C1 segment of cervical spinal cord (tissue), 14 donors: Measurements from ENCODE around the gene COA1.

Source experiments
- DNase-seq, 14 donors: peaks; one replicate each; lab custom pipeline; 2025; lab: John Stamatoyannopoulos, UW

COA1 gene

DNA sequence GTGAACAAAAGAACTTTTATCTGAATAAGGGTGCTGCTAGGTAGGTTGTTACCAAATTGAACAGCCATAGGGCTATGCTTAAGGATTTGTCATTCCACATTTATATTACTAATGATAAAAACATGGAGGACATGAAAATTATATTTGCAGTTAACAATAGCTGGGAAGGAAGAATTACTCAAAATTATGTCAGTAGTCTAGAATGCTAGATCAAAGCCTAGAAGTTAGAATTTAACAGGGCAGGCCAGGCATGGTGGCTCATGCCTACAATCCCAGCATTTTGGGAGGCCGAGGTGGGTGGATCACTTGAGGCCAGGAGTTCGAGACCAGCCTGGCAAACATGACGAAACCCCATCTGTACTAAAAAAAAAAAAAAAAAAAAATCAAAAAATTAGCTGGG, 137.0 kb downstream of the COA1 start:
- no peak for DNase-seq

GRCh38 chr7:43591558-43592180, 137.7 kb downstream of the COA1 start:
- DNase-seq: no peak

DNA sequence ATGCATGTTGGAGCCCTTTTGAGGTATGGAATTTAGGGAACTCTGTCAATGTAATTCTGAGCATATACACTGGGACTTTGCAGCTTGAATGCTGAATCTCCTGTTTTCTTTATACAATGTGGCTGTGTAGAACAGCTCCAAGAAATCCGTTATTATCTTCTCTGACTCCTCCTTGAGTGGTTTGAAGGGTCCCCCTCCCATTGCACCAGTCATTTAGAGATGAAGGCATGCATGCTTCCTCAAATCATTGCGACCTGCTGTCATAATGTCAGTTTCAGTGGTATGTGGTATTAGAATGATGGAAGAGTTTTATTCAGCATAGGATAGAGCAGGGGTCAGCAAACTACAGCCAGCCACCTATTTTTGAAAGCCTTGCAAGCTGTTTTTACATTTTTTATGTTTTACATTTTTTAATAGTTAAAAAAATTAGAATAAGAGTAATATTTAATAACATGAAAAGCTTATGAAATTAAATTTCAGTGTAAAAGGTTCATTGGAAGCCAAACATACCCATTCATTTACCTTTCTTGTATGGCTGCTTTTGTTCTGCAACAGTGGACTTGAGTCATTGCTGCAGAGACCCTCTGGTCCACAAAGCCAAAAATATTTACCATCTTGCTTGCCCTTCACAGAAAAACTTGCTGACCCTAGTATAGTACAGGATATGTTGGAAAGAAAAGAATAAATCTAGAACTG, 138.3 kb downstream of the COA1 start:
- no peak for DNase-seq

GRCh38 chr7:43589728-43590127, 139.6 kb downstream of the COA1 start:
- no peak for DNase-seq
